ENCODE measurements around the gene MADD. TPM values are rescaled to one million over a fixed set of nuclear protein-coding genes. Genes with fewer than 3 reads are reported as not detected.

MADD gene
- total and polyA plus RNA-seq, 2 donors (not counting 3 experiments of a cell fraction or from before 2014, with no cell fraction given): 35.3 to 36.8 TPM

DNA sequence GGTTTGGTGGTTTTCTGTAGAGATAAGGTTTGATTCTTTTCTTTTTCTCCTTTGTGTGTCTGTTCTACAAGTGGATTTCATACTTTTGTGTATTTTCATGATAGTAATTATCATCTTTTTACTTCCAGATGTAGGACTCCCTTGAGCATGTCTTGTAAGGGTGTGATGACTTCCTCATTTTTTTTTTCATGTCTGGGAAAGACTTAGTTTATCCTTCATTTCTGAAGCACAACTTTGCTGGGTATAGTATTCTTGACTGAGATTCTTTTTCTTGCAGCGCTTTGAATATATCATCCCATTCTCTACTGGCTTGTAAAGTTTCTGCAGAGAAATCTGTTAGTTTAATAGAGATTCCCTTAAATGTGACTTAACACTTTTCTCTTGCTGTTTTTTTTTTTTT, 32.9 kb downstream of the MADD start:
- DNase-seq (ENCODE audit: low read depth, low spot score) (no peak), FAIRE-seq (no peak)
- no peaks in the 10 kb centered on the region for H3K9me3 ChIP-seq (replicated peaks; ENCODE audit: control insufficient read depth, insufficient read depth, low read length)
- H3K9ac ChIP-seq (replicated peaks; ENCODE audit: extremely low read depth, insufficient read depth, low read length): no peak overlapping the region
- ChIA-PET POLR2A (no interaction called here), CTCF (no interaction called here)
- no peak overlapping the region for H3K4me3 ChIP-seq (replicated peaks in 1 of 3; ENCODE audit: insufficient read depth in 1 of 3, low read depth in 1 of 3, low read length in 3 of 3)
- dilution Hi-C loops (cut with MboI; ENCODE audit: extremely low pct_ligation_motif_present, low sequenced_read_pairs) (no loop called here), intact Hi-C loops (cut with micrococcal nuclease) (no loop called here)
- H3K9me1 ChIP-seq (replicated peaks; ENCODE audit: control insufficient read depth, extremely low read depth, insufficient read depth, low read length): no peaks in the 10 kb centered on the region
- H3K4me1 ChIP-seq (ENCODE audit: control insufficient read depth, extremely low read depth, insufficient read depth, low read length): no peaks in the 10 kb centered on the region
- no peaks in the 10 kb centered on the region for H3K27me3 ChIP-seq (ENCODE audit: control insufficient read depth in 2 of 2, insufficient read depth in 2 of 2, low read length in 2 of 2)
- H3K27ac ChIP-seq (ENCODE audit: insufficient read depth, low read depth, low read length): no peak overlapping the region
- no peak overlapping the region for H3K4me2 ChIP-seq (ENCODE audit: insufficient read depth, low read length)
- no peaks in the 10 kb centered on the region for H3K79me2 ChIP-seq (ENCODE audit: control insufficient read depth, insufficient read depth, low read length)
- no peaks in the 10 kb centered on the region for H4K20me1 ChIP-seq (replicated peaks; ENCODE audit: control insufficient read depth, extremely low read depth, insufficient read depth, low read length)
- TF ChIP-seq JUN (IDR thresholded peaks at IDR 0.05; ENCODE audit: borderline replicate concordance, insufficient read depth, insufficient read length, low read depth) (no peak), FOS (IDR thresholded peaks at IDR 0.05; ENCODE audit: borderline replicate concordance, insufficient read depth, low read length) (no peak), POLR2A (IDR thresholded peaks at IDR 0.05; ENCODE audit: low read depth, low read length) (no peak)
- no TSS peak for BruUV-seq (replicated peaks)
- H3K36me3 ChIP-seq (ENCODE audit: control insufficient read depth in 2 of 2, extremely low read depth in 1 of 2, insufficient read depth in 2 of 2, low read length in 2 of 2): peaks cover 0 to 17% of the 10 kb centered on the region in 2 experiments
- H2AFZ ChIP-seq (ENCODE audit: low read depth, low read length): no peak overlapping the region

DNA sequence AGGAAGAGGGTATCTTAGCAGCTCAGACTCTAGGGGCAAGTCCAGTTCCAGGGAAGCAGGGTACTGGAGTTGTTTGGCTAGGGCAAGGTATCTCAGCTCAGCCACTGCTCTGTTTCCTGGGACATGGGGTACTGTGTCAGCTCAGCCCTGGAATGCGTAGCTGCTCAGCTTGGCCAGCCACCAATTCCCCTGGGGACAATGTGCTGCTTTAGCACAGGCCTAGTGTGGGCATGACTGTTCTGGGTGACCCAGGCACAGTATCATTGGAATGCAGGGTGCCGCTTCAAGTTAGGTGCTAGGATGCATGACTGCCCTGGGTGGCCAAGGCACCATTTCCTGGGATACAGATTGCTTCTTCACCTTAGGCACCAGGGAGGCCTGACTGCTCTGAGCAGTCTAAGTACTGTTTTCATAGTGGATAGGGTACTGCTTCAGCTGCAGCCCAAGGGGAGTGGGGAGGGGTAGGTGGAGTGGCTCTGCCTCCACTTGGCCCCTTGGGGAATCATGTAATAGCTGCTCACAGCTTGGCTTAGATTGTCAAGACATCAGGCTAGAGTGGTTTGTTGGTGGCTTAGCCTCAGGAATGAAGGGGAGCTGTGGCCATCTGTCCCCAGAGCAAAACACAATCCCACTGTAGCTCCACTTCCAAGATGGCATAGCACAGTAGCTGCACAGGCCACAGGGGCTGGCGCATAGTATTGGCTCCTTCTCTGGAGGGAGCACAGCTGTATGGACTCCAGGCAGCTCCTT, 36.0 kb downstream of the MADD start:
- no peaks in the 10 kb centered on the region for H3K4me1 ChIP-seq (ENCODE audit: control insufficient read depth, extremely low read depth, insufficient read depth, low read length)
- H3K9ac ChIP-seq (replicated peaks; ENCODE audit: extremely low read depth, insufficient read depth, low read length): no peak overlapping the region
- no peaks in the 10 kb centered on the region for H3K9me3 ChIP-seq (replicated peaks; ENCODE audit: control insufficient read depth, insufficient read depth, low read length)
- no peaks in the 10 kb centered on the region for H3K79me2 ChIP-seq (ENCODE audit: control insufficient read depth, insufficient read depth, low read length)
- no peak overlapping the region for H3K4me2 ChIP-seq (ENCODE audit: insufficient read depth, low read length)
- H4K20me1 ChIP-seq (replicated peaks; ENCODE audit: control insufficient read depth, extremely low read depth, insufficient read depth, low read length): no peaks in the 10 kb centered on the region
- dilution Hi-C loops (cut with MboI; ENCODE audit: extremely low pct_ligation_motif_present, low sequenced_read_pairs) (no loop called here), intact Hi-C loops (cut with micrococcal nuclease) (no loop called here)
- ChIA-PET POLR2A (no interaction called here), CTCF (interaction anchor here (1.1 kb wide), 2 partner anchors 32 to 149 kb away, joined by 3 to 4 read pairs; no protein-coding TSS in a partner anchor)
- no peak overlapping the region for H3K4me3 ChIP-seq (replicated peaks in 1 of 3; ENCODE audit: insufficient read depth in 1 of 3, low read depth in 1 of 3, low read length in 3 of 3)
- TF ChIP-seq, protein P1, sequence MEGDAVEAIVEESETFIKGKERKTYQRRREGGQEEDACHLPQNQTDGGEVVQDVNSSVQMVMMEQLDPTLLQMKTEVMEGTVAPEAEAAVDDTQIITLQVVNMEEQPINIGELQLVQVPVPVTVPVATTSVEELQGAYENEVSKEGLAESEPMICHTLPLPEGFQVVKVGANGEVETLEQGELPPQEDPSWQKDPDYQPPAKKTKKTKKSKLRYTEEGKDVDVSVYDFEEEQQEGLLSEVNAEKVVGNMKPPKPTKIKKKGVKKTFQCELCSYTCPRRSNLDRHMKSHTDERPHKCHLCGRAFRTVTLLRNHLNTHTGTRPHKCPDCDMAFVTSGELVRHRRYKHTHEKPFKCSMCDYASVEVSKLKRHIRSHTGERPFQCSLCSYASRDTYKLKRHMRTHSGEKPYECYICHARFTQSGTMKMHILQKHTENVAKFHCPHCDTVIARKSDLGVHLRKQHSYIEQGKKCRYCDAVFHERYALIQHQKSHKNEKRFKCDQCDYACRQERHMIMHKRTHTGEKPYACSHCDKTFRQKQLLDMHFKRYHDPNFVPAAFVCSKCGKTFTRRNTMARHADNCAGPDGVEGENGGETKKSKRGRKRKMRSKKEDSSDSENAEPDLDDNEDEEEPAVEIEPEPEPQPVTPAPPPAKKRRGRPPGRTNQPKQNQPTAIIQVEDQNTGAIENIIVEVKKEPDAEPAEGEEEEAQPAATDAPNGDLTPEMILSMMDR (IDR thresholded peaks at IDR 0.05; ENCODE audit: extremely low read depth in 1 of 2, insufficient read depth in 1 of 2, low read depth in 1 of 2, low read length in 2 of 2): no peak
- TF ChIP-seq MYC (IDR thresholded peaks at IDR 0.05; ENCODE audit: low read depth, low read length) (no peak), JUN (IDR thresholded peaks at IDR 0.05; ENCODE audit: borderline replicate concordance, insufficient read depth, insufficient read length, low read depth) (no peak), GATA2 (IDR thresholded peaks at IDR 0.05; ENCODE audit: insufficient read depth, insufficient read length, low read depth, low read length) (no peak), EZH2 (IDR thresholded peaks at IDR 0.05; ENCODE audit: borderline replicate concordance, low read depth, low read length, severe bottlenecking) (no peak), POLR2AphosphoS5 (IDR thresholded peaks at IDR 0.05; ENCODE audit: insufficient read depth, low read depth, low read length) (no peak), FOS (IDR thresholded peaks at IDR 0.05; ENCODE audit: borderline replicate concordance, insufficient read depth, low read length) (no peak), POLR2A (IDR thresholded peaks at IDR 0.05; ENCODE audit: low read depth, low read length) (no peak)
- TF ChIP-seq, protein P2, sequence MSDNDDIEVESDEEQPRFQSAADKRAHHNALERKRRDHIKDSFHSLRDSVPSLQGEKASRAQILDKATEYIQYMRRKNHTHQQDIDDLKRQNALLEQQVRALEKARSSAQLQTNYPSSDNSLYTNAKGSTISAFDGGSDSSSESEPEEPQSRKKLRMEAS (IDR thresholded peaks at IDR 0.05; ENCODE audit: insufficient read depth, insufficient read length): no peak
- FAIRE-seq (no peak), DNase-seq (ENCODE audit: low read depth, low spot score) (no peak)
- H2AFZ ChIP-seq (ENCODE audit: low read depth, low read length): no peak overlapping the region
- no TSS peak for BruUV-seq (replicated peaks)
- no peaks in the 10 kb centered on the region for H3K27me3 ChIP-seq (ENCODE audit: control insufficient read depth in 2 of 2, insufficient read depth in 2 of 2, low read length in 2 of 2)
- no peak overlapping the region for H3K27ac ChIP-seq (ENCODE audit: insufficient read depth, low read depth, low read length)
- no peaks in the 10 kb centered on the region for H3K9me1 ChIP-seq (replicated peaks; ENCODE audit: control insufficient read depth, extremely low read depth, insufficient read depth, low read length)
- peaks cover 3 to 28% of the 10 kb centered on the region in 2 experiments for H3K36me3 ChIP-seq (ENCODE audit: control insufficient read depth in 2 of 2, extremely low read depth in 1 of 2, insufficient read depth in 2 of 2, low read length in 2 of 2)

All from endothelial cell of umbilical vein (primary cell).